CD14-positive monocyte (primary cell): ENCODE results near the gene SOD1. TPM values are rescaled to one million over a fixed set of nuclear protein-coding genes. Genes with fewer than 3 reads are reported as not detected.

Source experiments
- DNase-seq, 3 donors: peaks; one replicate each; pipeline ENCODE4 v3.0.0-alpha.2; 2011 to 2022
- H2AFZ ChIP-seq: 2 replicates; pipeline ENCODE4 v1.6.0; 2012; ENCODE audit warnings: mild to moderate bottlenecking, low read depth, low read length, inconsistent platforms; ENCODE audit not compliant: insufficient read depth, poor library complexity, severe bottlenecking
- H3K27ac ChIP-seq, 2 donors: 1 replicate in 1 of 2; 2 replicates in 1 of 2; pipeline ENCODE4 v1.5.1; 2012 to 2013; ENCODE audit warnings: low read length in 2 of 2, control low read depth in 1 of 2, inconsistent platforms in 1 of 2, low read depth in 1 of 2, mild to moderate bottlenecking in 1 of 2
- H3K27me3 ChIP-seq, 2 donors: one replicate each; pipeline versions ENCODE4 v1.6.0 to v1.6.1; 2011 to 2013; ENCODE audit warnings: low read length in 2 of 2; ENCODE audit not compliant: control insufficient read depth in 2 of 2, insufficient read depth in 2 of 2
- H3K36me3 ChIP-seq, 2 donors: replicated peaks in 1 of 2; 1 replicate in 1 of 2; 2 replicates in 1 of 2; pipeline versions ENCODE4 v1.5.1 to v1.6.1; 2012 to 2013; ENCODE audit warnings: low read length in 2 of 2, control low read depth in 1 of 2, inconsistent platforms in 1 of 2, mild to moderate bottlenecking in 1 of 2; ENCODE audit not compliant: insufficient read depth in 2 of 2, control insufficient read depth in 1 of 2
- H3K4me1 ChIP-seq, 2 donors: 1 replicate in 1 of 2; 2 replicates in 1 of 2; pipeline versions ENCODE4 v1.5.1 to v1.6.1; 2012 to 2013; ENCODE audit warnings: low read length in 2 of 2, control low read depth in 1 of 2, inconsistent platforms in 1 of 2, mild to moderate bottlenecking in 1 of 2, moderate library complexity in 1 of 2; ENCODE audit not compliant: insufficient read depth in 2 of 2, control insufficient read depth in 1 of 2
- H3K4me2 ChIP-seq: replicated peaks from 2 replicates; pipeline ENCODE3; 2012; ENCODE audit warnings: low read length, moderate library complexity, mild to moderate bottlenecking; ENCODE audit not compliant: poor library complexity, severe bottlenecking; ENCODE audit errors: extremely low read depth
- H3K4me3 ChIP-seq, 3 experiments: fragments of 200-600 bp in 1 of 3; sonication (generic) in 1 of 3; replicated peaks in 1 of 3; 1 replicate in 2 of 3; 2 replicates in 1 of 3; pipeline ENCODE4 v1.5.1; 2011 to 2013; ENCODE audit warnings: low read length in 3 of 3, mild to moderate bottlenecking in 3 of 3, control low read depth in 2 of 3, low read depth in 2 of 3, inconsistent platforms in 1 of 3, moderate library complexity in 1 of 3
- H3K79me2 ChIP-seq: 2 replicates; pipeline ENCODE4 v1.6.0; 2012; ENCODE audit warnings: mild to moderate bottlenecking, control low read depth, inconsistent platforms, low read length, moderate library complexity; ENCODE audit not compliant: insufficient read depth
- H3K9ac ChIP-seq: 2 replicates; pipeline ENCODE4 v1.6.0; 2017; ENCODE audit warnings: low read length, mild to moderate bottlenecking; ENCODE audit not compliant: insufficient read depth, poor library complexity, severe bottlenecking
- H3K9me3 ChIP-seq, 2 donors: replicated peaks in 1 of 2; 1 replicate in 1 of 2; 2 replicates in 1 of 2; pipeline versions ENCODE4 v1.5.1 to v1.6.1; 2012 to 2013; ENCODE audit warnings: low read length in 2 of 2, control low read depth in 1 of 2; ENCODE audit not compliant: control insufficient read depth in 1 of 2, insufficient read depth in 1 of 2
- H4K20me1 ChIP-seq: 2 replicates; pipeline ENCODE4 v1.6.0; 2012; ENCODE audit warnings: mild to moderate bottlenecking, low read length, control low read depth, moderate library complexity; ENCODE audit not compliant: insufficient read depth
- H3K27ac Mint-ChIP-seq, 7 donors: one replicate each; pipeline ENCODE4 v1.8.0; 2020; ENCODE audit warnings: mild to moderate bottlenecking in 7 of 7, mixed read lengths in 7 of 7, moderate library complexity in 6 of 7, inconsistent platforms in 2 of 7
- H3K27me3 Mint-ChIP-seq, 3 donors: one replicate each; pipeline ENCODE4 v1.8.0; 2021 to 2022; ENCODE audit warnings: low read depth in 3 of 3, mild to moderate bottlenecking in 3 of 3, mixed read lengths in 3 of 3, moderate library complexity in 3 of 3, inconsistent platforms in 1 of 3
- H3K36me3 Mint-ChIP-seq, 2 donors: one replicate each; pipeline ENCODE4 v1.8.0; 2020; ENCODE audit warnings: mixed read lengths in 2 of 2, inconsistent platforms in 1 of 2, mild to moderate bottlenecking in 1 of 2
- H3K4me1 Mint-ChIP-seq: one replicate; pipeline ENCODE4 v1.8.0; 2020; ENCODE audit warnings: mild to moderate bottlenecking, mixed read lengths
- H3K4me3 Mint-ChIP-seq, 2 donors: one replicate each; pipeline ENCODE4 v1.8.0; 2020; ENCODE audit warnings: mild to moderate bottlenecking in 2 of 2, mixed read lengths in 2 of 2, moderate library complexity in 1 of 2
- H3K9me3 Mint-ChIP-seq, 7 donors: one replicate each; pipeline ENCODE4 v1.8.0; 2020 to 2022; ENCODE audit warnings: mixed read lengths in 7 of 7, mild to moderate bottlenecking in 6 of 7, moderate library complexity in 6 of 7, inconsistent platforms in 2 of 7
- CTCF ChIP-seq: fragments of 200-600 bp; IDR thresholded peaks from one replicate; pipeline ENCODE4 v1.8.0; 2022; ENCODE audit warnings: antibody characterized with exemption, mild to moderate bottlenecking
- WGBS: methylation state at CpG from one replicate; pipeline ENCODE4 v1.1.5; 2013; ENCODE audit warnings: missing lambda C conversion rate; ENCODE audit not compliant: insufficient coverage; 5-methylcytosine and 5-hydroxymethylcytosine counted together
- intact Hi-C, 2 donors: fragments of 100-400 bp; cut with micrococcal nuclease; formaldehyde crosslinking; loops; one replicate each; pipeline versions ENCODE4 v1.15.0 to v1.15.1; 2023
- polyA plus RNA-seq, 3 donors: library from polyadenylated mRNA; depleted of rRNA in 1 of 3; unstranded in 2 of 3; stranded (reverse) in 1 of 3; fragments of 300-500 nt in 2 of 3; fragments of >200 nt in 1 of 3; fragmentation: Illumina TruSeq in 2 of 3; gene quantifications; 1 replicate in 2 of 3; 2 replicates in 1 of 3; pipeline ENCODE4 v1.2.3, GENCODE V29; 2012 to 2021

The SOD1 gene
- polyA plus RNA-seq, 3 donors, result 79.6 to 174 (median 157) TPM

GRCh38 chr21:31708541-31708940, 49.0 kb downstream of the SOD1 start:
- Mint-ChIP-seq H3K36me3 (peaks cover 7 to 10% of the 10 kb centered on the region in 2 donors), H3K4me3 (no peak overlapping the region), H3K27me3 (no peaks in the 10 kb centered on the region), H3K27ac (peak overlapping the region in 3 of 7 donors; percentile 3 to 57 (median 43)), H3K9me3 (no peaks in the 10 kb centered on the region), H3K4me1 (peaks cover 28% of the 10 kb centered on the region)
- TF ChIP-seq CTCF, result no peak
- intact Hi-C loops, result no loop called here
- Histone ChIP-seq H3K4me1 (no peaks in the 10 kb centered on the region), H3K27ac (no peak overlapping the region), H3K9ac (no peak overlapping the region), H3K27me3 (no peaks in the 10 kb centered on the region), H2AFZ (no peak overlapping the region), H3K79me2 (peaks cover 100% of the 10 kb centered on the region), H3K4me2 (no peak overlapping the region), H3K9me3 (no peaks in the 10 kb centered on the region), H3K4me3 (no peak overlapping the region), H3K36me3 (peaks cover 7 to 26% of the 10 kb centered on the region in 2 donors), H4K20me1 (peaks cover 100% of the 10 kb centered on the region)
- WGBS, result 40% methylated on average over 1 of the region's 1 CpG
- no peak for DNase-seq

- Mint-ChIP-seq H3K4me1 (peaks cover 37% of the 10 kb centered on the region), H3K27me3 (no peaks in the 10 kb centered on the region), H3K27ac (peak overlapping the region in 2 of 7 donors; percentile 55 to 58), H3K4me3 (no peak overlapping the region), H3K9me3 (no peaks in the 10 kb centered on the region), H3K36me3 (peaks cover 3 to 4% of the 10 kb centered on the region in 2 donors)
- no peak overlapping the region for H2AFZ ChIP-seq
- no peak overlapping the region for H3K4me2 ChIP-seq
- peaks cover 100% of the 10 kb centered on the region for H3K79me2 ChIP-seq
- no peaks in the 10 kb centered on the region for H3K4me1 ChIP-seq
- no peak for TF ChIP-seq CTCF
- no peak overlapping the region for H3K9ac ChIP-seq
- intact Hi-C loops, result no loop called here
- DNase-seq, result no peak
- no peak overlapping the region for H3K4me3 ChIP-seq
- H3K27me3 ChIP-seq, result no peaks in the 10 kb centered on the region
- WGBS, result no CpG with 5 or more reads among the region's 1 CpG
- no peak overlapping the region for H3K27ac ChIP-seq
- peaks cover 100% of the 10 kb centered on the region for H4K20me1 ChIP-seq
- H3K9me3 ChIP-seq, result no peaks in the 10 kb centered on the region
- peaks cover 0 to 9% of the 10 kb centered on the region in 2 donors for H3K36me3 ChIP-seq
Measured at GRCh38 chr21:31710586-31710985, 51.1 kb downstream of the SOD1 start.
